GM21528 (cell line): ENCODE measurements around the gene PPP4R4.

Experiments used
- ATAC-seq: cut with Tn5 transposase; IDR thresholded peaks from one replicate; pipeline ENCODE4 v1.9.1; 2021; ENCODE audit warnings: mild to moderate bottlenecking, moderate library complexity; ENCODE audit not compliant: unreplicated experiment, low FRiP score

Gene PPP4R4

GRCh38 chr14:94305620-94306019 is 131.5 kb downstream of the PPP4R4 start:
- ATAC-seq = no peak

GRCh38 chr14:94306047-94306978 is 132.2 kb downstream of the PPP4R4 start:
- no peak for ATAC-seq

- no peak for ATAC-seq
These were observed 133.4 kb downstream of the PPP4R4 start for GRCh38 chr14:94307410-94307992.

- no peak for ATAC-seq
These were observed 135.6 kb downstream of the PPP4R4 start for GRCh38 chr14:94309721-94310120.

GRCh38 chr14:94310248-94310647 is 136.1 kb downstream of the PPP4R4 start:
- no peak for ATAC-seq

- no peak for ATAC-seq
These were observed 138.5 kb downstream of the PPP4R4 start for GRCh38 chr14:94312481-94313246.

GRCh38 chr14:94313991-94314655 is 140.0 kb downstream of the PPP4R4 start:
- ATAC-seq = no peak

GRCh38 chr14:94314890-94315289 is 140.8 kb downstream of the PPP4R4 start:
- no peak for ATAC-seq

- no peak for ATAC-seq
These were observed 142.6 kb downstream of the PPP4R4 start for GRCh38 chr14:94316692-94317091.

- ATAC-seq = no peak
These were observed 143.1 kb downstream of the PPP4R4 start for GRCh38 chr14:94317259-94317658.

- ATAC-seq = no peak
These were observed 146.1 kb downstream of the PPP4R4 start for GRCh38 chr14:94320243-94320642.

GRCh38 chr14:94321421-94322271 is 147.5 kb downstream of the PPP4R4 start:
- no peak for ATAC-seq

GRCh38 chr14:94322648-94323570 is 148.8 kb downstream of the PPP4R4 start, which contains the start of gene SERPINA6:
Gene SERPINA6, minus strand, starts transcription at chr14:94323336. Its CDS starts 8,688 bp downstream, at chr14:94314648.
- no peak for ATAC-seq

GRCh38 chr14:94328196-94328595 is 154.1 kb downstream of the PPP4R4 start:
- ATAC-seq = no peak
